ENCODE measurements around the gene UNC13B.

GRCh38 chr9:35161713-35162604 is at the start of gene UNC13B:
- TF ChIP-seq FOXK2 (conservative IDR thresholded peaks at IDR 0.05 in 1 of 2, IDR thresholded peaks at IDR 0.05 in 1 of 2; ENCODE audit: low read depth in 2 of 2): no peak
- TF ChIP-seq CTCF (IDR thresholded peaks at IDR 0.05 in 2 of 3, conservative IDR thresholded peaks at IDR 0.05 in 1 of 3; ENCODE audit: insufficient read depth in 2 of 3, low read depth in 1 of 3, low read length in 3 of 3): no peak
- TF ChIP-seq MAFK (IDR thresholded peaks at IDR 0.05; ENCODE audit: low read length): no peak
- no peak for TF ChIP-seq JUND (IDR thresholded peaks at IDR 0.05; ENCODE audit: borderline replicate concordance, low read depth, low read length)
- TF ChIP-seq JUND (tag; IDR thresholded peaks at IDR 0.05; ENCODE audit: borderline replicate concordance, low read depth, low read length): no peak
- TF ChIP-seq EP300 (IDR thresholded peaks at IDR 0.05; ENCODE audit: low read length): no peak
- TF ChIP-seq HEY1 (CRISPR knock-in tag; IDR thresholded peaks at IDR 0.05; ENCODE audit: borderline replicate concordance): no peak
- TF ChIP-seq POLR2AphosphoS5 (IDR thresholded peaks at IDR 0.05; ENCODE audit: control insufficient read depth, insufficient read depth, low read depth, low read length): no peak
- TF ChIP-seq MAX (CRISPR knock-in tag; IDR thresholded peaks at IDR 0.05): peak; percentile 59
- peak; percentile 76 for TF ChIP-seq POLR2A (conservative IDR thresholded peaks at IDR 0.05)
- TF ChIP-seq EZH2 (IDR thresholded peaks at IDR 0.05; ENCODE audit: borderline replicate concordance, low read depth, low read length): no peak
- TF ChIP-seq KDM5B (IDR thresholded peaks at IDR 0.05; ENCODE audit: insufficient replicate concordance, low read depth, low read length): peak; percentile 50
